ENCODE results near the gene TEX9.
"Not testable (repeated sequence)": the region's sequence is repeated elsewhere in the genome, so short reads cannot be mapped to it uniquely, and the experiment has no call there.

DNA sequence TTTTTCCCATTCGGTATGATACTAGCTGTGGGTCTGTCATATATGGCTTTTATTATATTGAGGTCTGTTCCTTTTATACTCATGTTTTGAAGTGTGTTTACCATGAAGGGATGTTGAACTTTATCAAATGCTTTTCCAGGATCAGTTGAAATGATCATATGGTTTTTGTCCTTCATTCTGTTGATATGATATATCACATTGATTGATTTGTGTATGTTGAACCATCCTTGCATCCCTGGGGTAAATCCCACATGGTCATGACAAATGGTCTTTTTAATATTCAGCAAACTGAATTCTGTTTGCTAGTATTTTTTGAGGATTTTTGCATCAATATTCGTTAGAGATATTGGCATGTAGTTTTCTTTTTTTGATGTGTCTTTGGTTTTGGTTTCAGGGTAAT is 12.6 kb downstream of the TEX9 start:
- not testable (repeated sequence) for TF ChIP-seq CTCF, POLR2AphosphoS5 (IDR thresholded peaks at IDR 0.05)

Measured in gastroesophageal sphincter (tissue), 3 donors.